Measurements from ENCODE around the gene CFAP73. TPM values are rescaled to one million over a fixed set of nuclear protein-coding genes. Genes with fewer than 3 reads are reported as not detected.

The CFAP73 gene
- total and polyA plus RNA-seq, 10 of the 15 experiments (the other 5 are each of a cell fraction or from before 2014, with no cell fraction given): 0.18 TPM; not detected in 9

GRCh38 chr12:113161415-113162016 lies 12.0 kb downstream of the CFAP73 start (continued):
- no peak for TF ChIP-seq USF1 (IDR thresholded peaks at IDR 0.05; ENCODE audit: borderline replicate concordance, extremely low read length, insufficient read depth, low read depth, low read length)
- TF ChIP-seq TCF7 (IDR thresholded peaks at IDR 0.05; ENCODE audit: borderline replicate concordance): no peak
- TF ChIP-seq JUNB (IDR thresholded peaks at IDR 0.05): no peak
- no peak for TF ChIP-seq NFYB (IDR thresholded peaks at IDR 0.05; ENCODE audit: insufficient read depth, low read depth, low read length)

GRCh38 chr12:113162102-113163029 lies 12.8 kb downstream of the CFAP73 start:
- no peaks in the 10 kb centered on the region for H3K4me1 ChIP-seq (ENCODE audit: control insufficient read depth, insufficient read depth, low read length)
- H3K27me3 ChIP-seq (replicated peaks in 1 of 2; ENCODE audit: control insufficient read depth in 2 of 2, insufficient read depth in 2 of 2, low read length in 1 of 2): no peaks in the 10 kb centered on the region
- TF ChIP-seq POLR2A (IDR thresholded peaks at IDR 0.05; ENCODE audit: low read depth, low read length) (peak; percentile 38; the same call in 1 of the 2 replicates), TARDBP (IDR thresholded peaks at IDR 0.05; ENCODE audit: borderline replicate concordance) (0 out of 2 replicates have a peak, but pooled peaks have one; percentile 18), BCL3 (IDR thresholded peaks at IDR 0.05; ENCODE audit: borderline replicate concordance, insufficient read depth, low read depth, low read length, poor library complexity, severe bottlenecking) (peak; percentile 47), TCF3 (IDR thresholded peaks at IDR 0.05; ENCODE audit: borderline replicate concordance, insufficient read depth, low read depth, low read length) (0 out of 2 replicates have a peak, but pooled peaks have one; percentile 40), TAF1 (IDR thresholded peaks at IDR 0.05; ENCODE audit: borderline replicate concordance, low read depth, low read length) (no peak), POLR2AphosphoS5 (IDR thresholded peaks at IDR 0.05; ENCODE audit: low read length) (0 out of 2 replicates have a peak, but pooled peaks have one; percentile 19)
- no peaks in the 10 kb centered on the region; the same call in 1 of the 2 replicates for H4K20me1 ChIP-seq (ENCODE audit: control insufficient read depth, insufficient read depth)
- H3K4me2 ChIP-seq (ENCODE audit: control insufficient read depth, insufficient read depth): no peak overlapping the region
- peaks cover 21 to 41% of the 10 kb centered on the region in 2 experiments; a peak in 3 of 4 replicates for H3K36me3 ChIP-seq (ENCODE audit: control insufficient read depth in 2 of 2, insufficient read depth in 2 of 2, low read length in 1 of 2)
- no peaks in the 10 kb centered on the region for H3K9me3 ChIP-seq (replicated peaks; ENCODE audit: control insufficient read depth, insufficient read depth, low read length)
- no peak overlapping the region for H2AFZ ChIP-seq (ENCODE audit: control insufficient read depth, low read depth, low read length)
- RAD21 ChIA-PET (ENCODE audit: unreplicated experiment): no interaction called here
- 88% methylated on average over 25 of the region's 25 CpGs for WGBS (ENCODE audit: insufficient coverage, insufficient replicate concordance, low lambda C conversion rate, missing lambda C conversion rate)
- FAIRE-seq (no peak), ATAC-seq (no peak), DNase-seq (ENCODE audit: low read depth, low spot score) (no peak)
- SMC1A ChIA-PET (ENCODE audit: uncharacterized antibody, unreplicated experiment): no interaction called here
- CTCF ChIA-PET: no interaction called here
- in situ Hi-C loops (cut with MboI): no loop called here
- BruUV-seq (replicated peaks): no TSS peak
- no peak overlapping the region for H3K27ac ChIP-seq (ENCODE audit: control insufficient read depth, insufficient read depth)
- no peak overlapping the region for H3K9ac ChIP-seq (ENCODE audit: control insufficient read depth, insufficient read depth, low read length)
- POLR2A ChIA-PET: no interaction called here
- intact Hi-C loops (cut with micrococcal nuclease; ENCODE audit: unreplicated experiment): no loop called here
- H3K79me2 ChIP-seq (ENCODE audit: control insufficient read depth, insufficient read depth, low read length): no peaks in the 10 kb centered on the region
- H3K4me3 ChIP-seq: no peak overlapping the region
